HepG2 (cell line): ENCODE data around the gene MRI1. TPM values are rescaled to one million over a fixed set of nuclear protein-coding genes. Genes with fewer than 3 reads are reported as not detected.

Experiments used
- ASH2L ChIP-seq: fragments of 300-600, 200-600 bp; sonication (generic); IDR thresholded peaks from 2 replicates; pipeline ENCODE4 v1.7.0; 2017; ENCODE audit warnings: low read depth, mild to moderate bottlenecking, moderate library complexity, mixed read lengths, low read length; ENCODE audit not compliant: insufficient read length
- CREM ChIP-seq, 2 experiments: sonication (generic) in 1 of 2; formaldehyde crosslinking in 1 of 2; IDR thresholded peaks; 2 replicates each; pipeline versions ENCODE4 v1.4.0 to v1.6.1; 2016 to 2020; ENCODE audit warnings: antibody characterized with exemption in 1 of 2, mild to moderate bottlenecking in 1 of 2, missing genetic modification reagents in 1 of 2
- FOSL2 ChIP-seq: sonication (generic); formaldehyde crosslinking; IDR thresholded peaks from 2 replicates; pipeline ENCODE4 v1.4.0; 2020; ENCODE audit warnings: missing genetic modification reagents
- HOMEZ ChIP-seq: IDR thresholded peaks from 2 replicates; pipeline ENCODE4 v1.6.1; 2016; ENCODE audit warnings: low read depth
- KDM5B ChIP-seq: sonication (generic); formaldehyde crosslinking; IDR thresholded peaks from 2 replicates; pipeline ENCODE4 v1.4.0; 2020; ENCODE audit warnings: missing genetic modification reagents, mild to moderate bottlenecking, borderline replicate concordance
- KLF6 ChIP-seq: IDR thresholded peaks from 2 replicates; pipeline ENCODE4 v1.8.0; 2016; ENCODE audit warnings: missing biosample characterization, missing genetic modification reagents
- MEF2D ChIP-seq: sonication (generic); formaldehyde crosslinking; IDR thresholded peaks from 2 replicates; pipeline ENCODE4 v1.5.1; 2020; ENCODE audit warnings: mild to moderate bottlenecking, missing genetic modification reagents
- NR2F2 ChIP-seq: IDR thresholded peaks from 2 replicates; pipeline ENCODE4 v1.6.1; 2012; ENCODE audit warnings: low read depth, inconsistent platforms, borderline replicate concordance
- NR2F6 ChIP-seq, 2 experiments: IDR thresholded peaks; 2 replicates each; pipeline ENCODE4 v1.6.1; 2016; ENCODE audit warnings: antibody characterized with exemption in 1 of 2, mild to moderate bottlenecking in 1 of 2
- PATZ1 ChIP-seq: sonication (generic); formaldehyde crosslinking; IDR thresholded peaks from 2 replicates; pipeline ENCODE4 v1.4.0; 2020; ENCODE audit warnings: missing genetic modification reagents
- PITX1 ChIP-seq: sonication (generic); formaldehyde crosslinking; IDR thresholded peaks from 2 replicates; pipeline ENCODE4 v1.5.1; 2020; ENCODE audit warnings: mild to moderate bottlenecking, missing genetic modification reagents
- RAD21 ChIP-seq: fragments of 450-650 bp; formaldehyde crosslinking; IDR thresholded peaks from 2 replicates; pipeline ENCODE4 v1.5.0; 2020; ENCODE audit warnings: mild to moderate bottlenecking
- RBM22 ChIP-seq: fragments of 200-400 bp; formaldehyde crosslinking; optimal IDR thresholded peaks from 2 replicates; pipeline ENCODE3; 2017; ENCODE audit warnings: mild to moderate bottlenecking, low read length, moderate library complexity
- RXRA ChIP-seq: sonication (generic); formaldehyde crosslinking; IDR thresholded peaks from 2 replicates; pipeline ENCODE4 v1.5.1; 2020; ENCODE audit warnings: missing genetic modification reagents
- RXRB ChIP-seq: IDR thresholded peaks from 2 replicates; pipeline ENCODE4 v1.6.1; 2016; ENCODE audit warnings: borderline replicate concordance, missing genetic modification reagents, missing compliant biosample characterization
- THRA ChIP-seq: sonication (generic); formaldehyde crosslinking; IDR thresholded peaks from 2 replicates; pipeline ENCODE4 v1.4.0; 2020; ENCODE audit warnings: missing genetic modification reagents, borderline replicate concordance
- ZC3H13 ChIP-seq: sonication (generic); formaldehyde crosslinking; IDR thresholded peaks from 2 replicates; pipeline ENCODE4 v1.8.1; 2023; ENCODE audit warnings: mild to moderate bottlenecking, missing genetic modification reagents, moderate library complexity
- ZNF205 ChIP-seq: IDR thresholded peaks from 2 replicates; pipeline ENCODE4 v1.6.1; 2018; ENCODE audit warnings: missing biosample characterization, missing genetic modification reagents
- ZNF512 ChIP-seq: sonication (generic); formaldehyde crosslinking; IDR thresholded peaks from 2 replicates; pipeline ENCODE4 v1.4.0; 2020; ENCODE audit warnings: mild to moderate bottlenecking, missing genetic modification reagents
- ZNF558 ChIP-seq: sonication (generic); formaldehyde crosslinking; IDR thresholded peaks from 2 replicates; pipeline ENCODE4 v1.9.0; 2022; ENCODE audit warnings: mild to moderate bottlenecking, missing genetic modification reagents, borderline replicate concordance
- ZNF777 ChIP-seq: sonication (generic); formaldehyde crosslinking; IDR thresholded peaks from 2 replicates; pipeline ENCODE4 v1.4.0; 2020; ENCODE audit warnings: missing genetic modification reagents
- ZNF784 ChIP-seq: sonication (generic); formaldehyde crosslinking; IDR thresholded peaks from 2 replicates; pipeline ENCODE4 v1.5.1; 2020; ENCODE audit warnings: missing genetic modification reagents, mild to moderate bottlenecking, borderline replicate concordance
- polyA plus RNA-seq, 8 experiments: library from polyadenylated mRNA; depleted of rRNA in 3 of 8; stranded (reverse) in 7 of 8; unstranded in 1 of 8; fragments of >200 nt; fragmentation: Illumina TruSeq in 4 of 8; extraction: Trizol in 4 of 8; gene quantifications; 2 replicates each; pipeline versions ENCODE4 v1.2.1 to v1.2.3, GENCODE V29; 2011 to 2016; ENCODE audit warnings: low read depth in 4 of 8, missing spikeins in 1 of 8, mixed read lengths in 1 of 8; ENCODE audit not compliant: insufficient read depth in 1 of 8
- total RNA-seq, 5 experiments: library from RNA; depleted of rRNA; stranded (reverse); fragments of >200 nt; fragmentation: Illumina TruSeq; extraction: Trizol; gene quantifications; 2 replicates each; pipeline ENCODE4 v1.2.3, GENCODE V29; 2016; ENCODE audit warnings: low read depth in 1 of 5

MRI1 gene
- total and polyA plus RNA-seq, 2 of the 13 experiments (the other 11 are each of a cell fraction or from before 2014, with no cell fraction given): 20.1 to 20.6 TPM

- TF ChIP-seq ZNF784 (CRISPR knock-in tag) (no peak), RXRA (CRISPR knock-in tag) (no peak), CREM (IDR thresholded peaks at IDR 0.05) (no peak), CREM (CRISPR knock-in tag; IDR thresholded peaks at IDR 0.05) (no peak), ZNF558 (no peak), ASH2L (peak; percentile 28), ZNF205 (CRISPR knock-in tag) (peak; percentile 38; the same call in 1 of the 2 replicates), RXRB (CRISPR knock-in tag) (0 out of 2 replicates have a peak, but pooled peaks have one; percentile 29), FOSL2 (CRISPR knock-in tag) (0 out of 2 replicates have a peak, but pooled peaks have one; percentile 13), KDM5B (no peak), PATZ1 (peak; percentile 26; the same call in 1 of the 2 replicates), ZNF512 (CRISPR knock-in tag) (no peak), ZNF777 (CRISPR knock-in tag) (peak; percentile 76; the same call in 1 of the 2 replicates), RAD21 (CRISPR knock-in tag) (peak; percentile 81), RBM22 (no peak), MEF2D (CRISPR knock-in tag) (no peak), THRA (CRISPR knock-in tag) (0 out of 2 replicates have a peak, but pooled peaks have one; percentile 38), NR2F2 (no peak), KLF6 (CRISPR knock-in tag) (no peak), NR2F6 (IDR thresholded peaks at IDR 0.05) (no peak), NR2F6 (CRISPR knock-in tag; IDR thresholded peaks at IDR 0.05) (0 out of 2 replicates have a peak, but pooled peaks have one; percentile 23), HOMEZ (CRISPR knock-in tag) (no peak), PITX1 (CRISPR knock-in tag) (0 out of 2 replicates have a peak, but pooled peaks have one; percentile 18), ZC3H13 (CRISPR knock-in tag) (no peak)
Observed at GRCh38 chr19:13784731-13785452, 20.6 kb downstream of the MRI1 start (continued).
